ENCODE data around the gene TMEM178B.

The TMEM178B gene

GRCh38 chr7:141484907-141485306 is 411.0 kb downstream of the TMEM178B start:
- no peak for TF ChIP-seq CTCF (IDR thresholded peaks at IDR 0.05; ENCODE audit: insufficient read depth, low read depth, low read length, missing control alignments)
- peak; percentile 5 for DNase-seq (ENCODE audit: low read depth)
- H3K4me3 ChIP-seq (ENCODE audit: low read depth, low read length): no peak overlapping the region

- H3K4me3 ChIP-seq (ENCODE audit: low read depth, low read length): no peak overlapping the region
- TF ChIP-seq CTCF (IDR thresholded peaks at IDR 0.05; ENCODE audit: insufficient read depth, low read depth, low read length, missing control alignments): no peak
- DNase-seq (ENCODE audit: low read depth): no peak
Measured at GRCh38 chr7:141486959-141487358, 413.1 kb downstream of the TMEM178B start.

GRCh38 chr7:141490474-141490873 is 416.6 kb downstream of the TMEM178B start:
- no peak overlapping the region for H3K4me3 ChIP-seq (ENCODE audit: low read depth, low read length)
- no peak for DNase-seq (ENCODE audit: low read depth)
- TF ChIP-seq CTCF (IDR thresholded peaks at IDR 0.05; ENCODE audit: insufficient read depth, low read depth, low read length, missing control alignments): no peak

GRCh38 chr7:141495057-141495456 is 421.2 kb downstream of the TMEM178B start:
- no peak overlapping the region for H3K4me3 ChIP-seq (ENCODE audit: low read depth, low read length)
- DNase-seq (ENCODE audit: low read depth): no peak
- no peak for TF ChIP-seq CTCF (IDR thresholded peaks at IDR 0.05; ENCODE audit: insufficient read depth, low read depth, low read length, missing control alignments)

- no peak overlapping the region for H3K4me3 ChIP-seq (ENCODE audit: low read depth, low read length)
- no peak for TF ChIP-seq CTCF (IDR thresholded peaks at IDR 0.05; ENCODE audit: insufficient read depth, low read depth, low read length, missing control alignments)
- DNase-seq (ENCODE audit: low read depth): no peak
Measured at GRCh38 chr7:141497391-141497790, 423.5 kb downstream of the TMEM178B start.

GRCh38 chr7:141500608-141501007 is 426.7 kb downstream of the TMEM178B start:
- DNase-seq (ENCODE audit: low read depth): no peak
- TF ChIP-seq CTCF (IDR thresholded peaks at IDR 0.05; ENCODE audit: insufficient read depth, low read depth, low read length, missing control alignments): no peak

GRCh38 chr7:141501451-141501850 is 427.6 kb downstream of the TMEM178B start:
- no peak overlapping the region for H3K4me3 ChIP-seq (ENCODE audit: low read depth, low read length)
- DNase-seq (ENCODE audit: low read depth): no peak
- TF ChIP-seq CTCF (IDR thresholded peaks at IDR 0.05; ENCODE audit: insufficient read depth, low read depth, low read length, missing control alignments): no peak

More at GRCh38 chr7:141500608-141501007, 426.7 kb downstream of the TMEM178B start:
- no peak overlapping the region for H3K4me3 ChIP-seq (ENCODE audit: low read depth, low read length)

All from GM12865 (cell line).